Lower lobe of right lung (tissue), 2 donors: ENCODE measurements around the gene SIGLEC12. TPM values are rescaled to one million over a fixed set of nuclear protein-coding genes. Genes with fewer than 3 reads are reported as not detected.

Source experiments
- ATAC-seq, 2 donors: fragments of 200-7000 bp; cut with Tn5 transposase; one replicate each; pipeline ENCODE4 v1.9.1; 2020 to 2022; ENCODE audit warnings: mild to moderate bottlenecking in 2 of 2, moderate library complexity in 2 of 2
- DNase-seq: peaks from one replicate; pipeline ENCODE4 v3.0.0-alpha.2; 2020
- H3K27ac ChIP-seq: fragments of 200-600 bp; one replicate; pipeline ENCODE4 v1.8.0; 2022
- H3K27me3 ChIP-seq: fragments of 200-600 bp; one replicate; pipeline ENCODE4 v1.8.0; 2022; ENCODE audit warnings: low read depth
- H3K36me3 ChIP-seq: fragments of 200-600 bp; one replicate; pipeline ENCODE4 v1.8.0; 2022; ENCODE audit warnings: mild to moderate bottlenecking
- H3K4me1 ChIP-seq: fragments of 200-600 bp; one replicate; pipeline ENCODE4 v1.8.0; 2022
- H3K4me3 ChIP-seq: fragments of 200-600 bp; one replicate; pipeline ENCODE4 v1.8.0; 2022; ENCODE audit warnings: mild to moderate bottlenecking
- H3K9me3 ChIP-seq: fragments of 200-600 bp; one replicate; pipeline ENCODE4 v1.8.0; 2022
- CTCF ChIP-seq: fragments of 200-600 bp; IDR thresholded peaks from one replicate; pipeline ENCODE4 v1.8.0; 2022; ENCODE audit warnings: antibody characterized with exemption, mild to moderate bottlenecking
- intact Hi-C: fragments of 100-400 bp; cut with DNase I; formaldehyde crosslinking; loops from one replicate; pipeline ENCODE4 v1.11.0; 2022
- total RNA-seq: library from RNA; stranded (reverse); fragmentation: NEBNext Ultra II Directional; extraction: Animal tissue kit (Norgen Biotek cat#: 25700); gene quantifications from one replicate; pipeline ENCODE4 v1.2.1, GENCODE V29; 2021
- donor health status: DM: no; HTN: yes; CAD: no; lungs with severe emphysema.

Gene SIGLEC12
- total RNA-seq, 1 donor from 2014 or later, result 5.9 TPM

GRCh38 chr19:51541458-51542357 is 40.1 kb upstream of the SIGLEC12 start:
- no peak for TF ChIP-seq CTCF
- no peak overlapping the region for H3K27ac ChIP-seq
- no peak overlapping the region for H3K4me3 ChIP-seq
- DNase-seq (no peak), ATAC-seq (no peak)
- H3K36me3 ChIP-seq, result no peaks in the 10 kb centered on the region
- H3K27me3 ChIP-seq, result peaks cover 39% of the 10 kb centered on the region
- intact Hi-C loops, result no loop called here
- no peaks in the 10 kb centered on the region for H3K4me1 ChIP-seq
- no peaks in the 10 kb centered on the region for H3K9me3 ChIP-seq

- ATAC-seq, result no peak
- no peak for TF ChIP-seq CTCF
These were observed 38.3 kb upstream of the SIGLEC12 start for GRCh38 chr19:51539821-51540366.

GRCh38 chr19:51535535-51535934 is 33.9 kb upstream of the SIGLEC12 start:
- H3K4me1 ChIP-seq, result no peaks in the 10 kb centered on the region
- TF ChIP-seq CTCF, result no peak
- no peak for DNase-seq
- intact Hi-C loops, result no loop called here
- H3K4me3 ChIP-seq, result no peak overlapping the region
- ATAC-seq, result no peak
- no peak overlapping the region for H3K27ac ChIP-seq
- no peaks in the 10 kb centered on the region for H3K36me3 ChIP-seq
- H3K9me3 ChIP-seq, result no peaks in the 10 kb centered on the region
- peaks cover 21% of the 10 kb centered on the region for H3K27me3 ChIP-seq

More at GRCh38 chr19:51539821-51540366, 38.3 kb upstream of the SIGLEC12 start:
- Histone ChIP-seq H3K27ac (no peak overlapping the region), H3K9me3 (no peaks in the 10 kb centered on the region), H3K4me3 (no peak overlapping the region), H3K36me3 (no peaks in the 10 kb centered on the region), H3K4me1 (no peaks in the 10 kb centered on the region), H3K27me3 (peaks cover 34% of the 10 kb centered on the region)
- intact Hi-C loops, result no loop called here
- DNase-seq, result no peak

GRCh38 chr19:51531349-51532315 is 30.0 kb upstream of the SIGLEC12 start, which contains the start of gene SIGLEC6:
SIGLEC6 (minus strand) TSS chr19:51531670; CDS start chr19:51531648, 22 bp downstream.
- no peak for TF ChIP-seq CTCF
- ATAC-seq, result peak; percentile 78 to 92
- H3K27me3 ChIP-seq, result no peaks in the 10 kb centered on the region
- no peaks in the 10 kb centered on the region for H3K36me3 ChIP-seq
- H3K4me1 ChIP-seq, result no peaks in the 10 kb centered on the region
- intact Hi-C loops, result no loop called here
- peak; percentile 84 for DNase-seq
- no peak within 1 kb of the TSS for H3K27ac ChIP-seq
- H3K9me3 ChIP-seq, result no peaks in the 10 kb centered on the region
- peak within 1 kb of the TSS; percentile 3 for H3K4me3 ChIP-seq

GRCh38 chr19:51530616-51531015 is 29.0 kb upstream of the SIGLEC12 start:
- DNase-seq (no peak), ATAC-seq (peak in 1 of 2 donors; percentile 12)
- Histone ChIP-seq H3K36me3 (no peaks in the 10 kb centered on the region), H3K27ac (no peak overlapping the region), H3K27me3 (no peaks in the 10 kb centered on the region), H3K9me3 (no peaks in the 10 kb centered on the region), H3K4me1 (no peaks in the 10 kb centered on the region), H3K4me3 (no peak overlapping the region)
- no peak for TF ChIP-seq CTCF
- intact Hi-C loops, result no loop called here
